Mucosa of rectum (tissue), 2 donors: Measurements from ENCODE around the gene PKM.
"Not testable (repeated sequence)": the region's sequence is repeated elsewhere in the genome, so short reads cannot be mapped to it uniquely, and the experiment has no call there.

Experiments
- H3K27ac ChIP-seq, 2 donors: one replicate each; pipeline ENCODE4 v1.7.0; 2013; ENCODE audit warnings: inconsistent platforms in 2 of 2, low read depth in 2 of 2, low read length in 2 of 2
- H3K27me3 ChIP-seq, 2 donors: one replicate each; pipeline ENCODE4 v1.7.0; 2013; ENCODE audit warnings: low read length in 2 of 2; ENCODE audit not compliant: control insufficient read depth in 2 of 2, insufficient read depth in 2 of 2
- H3K36me3 ChIP-seq, 2 donors: one replicate each; pipeline ENCODE4 v1.7.0; 2013; ENCODE audit warnings: low read length in 2 of 2; ENCODE audit not compliant: control insufficient read depth in 2 of 2, insufficient read depth in 2 of 2
- H3K4me1 ChIP-seq, 2 donors: one replicate each; pipeline ENCODE4 v1.7.0; 2013; ENCODE audit warnings: low read length in 2 of 2, mild to moderate bottlenecking in 1 of 2; ENCODE audit not compliant: control insufficient read depth in 2 of 2, insufficient read depth in 2 of 2
- H3K4me3 ChIP-seq, 2 donors: one replicate each; pipeline ENCODE4 v1.7.0; 2013; ENCODE audit warnings: low read length in 2 of 2
- H3K9ac ChIP-seq, 2 donors: one replicate each; pipeline ENCODE4 v1.7.0; 2013; ENCODE audit warnings: low read length in 2 of 2, low read depth in 1 of 2, mild to moderate bottlenecking in 1 of 2
- H3K9me3 ChIP-seq, 2 donors: one replicate each; pipeline ENCODE4 v1.7.0; 2013; ENCODE audit warnings: low read length in 2 of 2; ENCODE audit not compliant: control insufficient read depth in 2 of 2
- donor health status: healthy.
- donor health status: Normal muscosa, but diverticular disease.

PKM gene

GRCh38 chr15:72172796-72173195, 58.2 kb downstream of the PKM start:
- Histone ChIP-seq H3K4me1 (peaks cover 4 to 14% of the 10 kb centered on the region in 2 donors), H3K27ac (no peak overlapping the region), H3K4me3 (no peak overlapping the region), H3K9ac (no peak overlapping the region), H3K9me3 (no peaks in the 10 kb centered on the region), H3K36me3 (no peaks in the 10 kb centered on the region), H3K27me3 (no peaks in the 10 kb centered on the region)

GRCh38 chr15:72171978-72172377, 59.0 kb downstream of the PKM start:
- peaks cover 4 to 14% of the 10 kb centered on the region in 2 donors for H3K4me1 ChIP-seq
- not testable (repeated sequence) for H3K36me3 ChIP-seq, H3K27ac ChIP-seq

DNA sequence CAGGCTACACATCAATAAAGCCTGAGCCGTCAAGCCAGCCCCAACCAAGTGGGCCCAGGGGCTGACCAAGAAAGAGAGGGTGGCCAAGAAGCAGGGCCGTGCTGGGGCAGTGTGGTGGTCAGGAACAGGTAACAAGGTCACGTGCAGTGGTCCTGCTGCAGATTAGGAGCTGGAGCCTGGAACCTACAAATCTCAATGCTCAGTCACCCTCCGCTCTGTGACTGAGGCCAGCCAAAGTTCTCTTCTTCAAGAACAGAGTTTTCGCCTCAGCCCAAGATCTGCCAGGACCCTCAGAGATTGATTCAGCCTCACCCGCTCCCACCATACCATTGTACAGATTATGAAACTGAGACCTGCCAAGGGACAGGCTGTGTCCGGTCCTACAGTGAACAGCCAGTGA, 60.3 kb downstream of the PKM start:
- peak overlapping the region in 1 of 2 donors; percentile 15 for H3K4me3 ChIP-seq
- no peaks in the 10 kb centered on the region for H3K36me3 ChIP-seq

More at GRCh38 chr15:72171978-72172377, 59.0 kb downstream of the PKM start:
- not testable (repeated sequence) for H3K9me3 ChIP-seq, H3K27me3 ChIP-seq, H3K9ac ChIP-seq, H3K4me3 ChIP-seq

DNA sequence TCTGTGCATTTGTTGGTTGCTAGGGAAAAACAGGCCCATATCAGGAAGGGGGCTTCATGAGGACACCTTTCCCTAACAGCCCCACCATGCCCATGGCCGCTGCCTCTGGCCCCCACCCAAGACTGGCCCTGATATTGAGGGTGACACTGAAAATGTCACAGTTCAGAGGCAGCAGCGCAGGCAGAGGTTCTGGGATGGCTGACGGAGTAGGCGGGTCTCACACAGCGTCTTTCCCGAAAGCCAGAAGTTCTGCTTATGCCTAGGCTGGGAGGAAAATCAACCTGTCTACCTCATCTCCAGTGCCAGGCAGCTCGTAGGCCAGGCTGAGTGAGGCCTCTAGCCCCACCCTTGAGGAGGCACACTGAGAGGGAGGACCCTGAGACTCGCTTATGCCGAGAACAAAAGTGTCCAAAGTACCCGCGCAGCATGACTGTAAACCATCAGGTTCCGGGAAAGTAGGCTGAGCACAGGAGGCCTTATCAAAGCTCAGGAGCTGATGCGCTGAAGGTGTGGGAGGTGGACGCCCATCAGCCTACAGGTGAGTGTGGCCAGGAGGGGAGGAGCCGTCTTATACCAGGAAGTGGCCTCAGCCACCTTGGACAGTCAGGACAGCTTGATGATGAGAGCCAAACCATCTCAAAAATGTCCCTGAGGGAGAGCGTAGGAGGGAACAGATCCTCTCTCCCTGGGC, 60.9 kb downstream of the PKM start:
- H3K36me3 ChIP-seq = no peaks in the 10 kb centered on the region
- H3K9me3 ChIP-seq = no peaks in the 10 kb centered on the region
- peak overlapping the region; percentile 60 to 87 for H3K27ac ChIP-seq
- peak overlapping the region; percentile 17 to 58 for H3K4me3 ChIP-seq
- H3K4me1 ChIP-seq = peaks cover 4 to 14% of the 10 kb centered on the region in 2 donors
- H3K9ac ChIP-seq = peak overlapping the region; percentile 24 to 73
- H3K27me3 ChIP-seq = no peaks in the 10 kb centered on the region

More for the DNA sequence above, 60.3 kb downstream of the PKM start:
- peak overlapping the region in 1 of 2 donors; percentile 70 for H3K27ac ChIP-seq
- no peak overlapping the region for H3K9ac ChIP-seq
- peaks cover 4 to 14% of the 10 kb centered on the region in 2 donors for H3K4me1 ChIP-seq
- H3K9me3 ChIP-seq = no peaks in the 10 kb centered on the region
- no peaks in the 10 kb centered on the region for H3K27me3 ChIP-seq

DNA sequence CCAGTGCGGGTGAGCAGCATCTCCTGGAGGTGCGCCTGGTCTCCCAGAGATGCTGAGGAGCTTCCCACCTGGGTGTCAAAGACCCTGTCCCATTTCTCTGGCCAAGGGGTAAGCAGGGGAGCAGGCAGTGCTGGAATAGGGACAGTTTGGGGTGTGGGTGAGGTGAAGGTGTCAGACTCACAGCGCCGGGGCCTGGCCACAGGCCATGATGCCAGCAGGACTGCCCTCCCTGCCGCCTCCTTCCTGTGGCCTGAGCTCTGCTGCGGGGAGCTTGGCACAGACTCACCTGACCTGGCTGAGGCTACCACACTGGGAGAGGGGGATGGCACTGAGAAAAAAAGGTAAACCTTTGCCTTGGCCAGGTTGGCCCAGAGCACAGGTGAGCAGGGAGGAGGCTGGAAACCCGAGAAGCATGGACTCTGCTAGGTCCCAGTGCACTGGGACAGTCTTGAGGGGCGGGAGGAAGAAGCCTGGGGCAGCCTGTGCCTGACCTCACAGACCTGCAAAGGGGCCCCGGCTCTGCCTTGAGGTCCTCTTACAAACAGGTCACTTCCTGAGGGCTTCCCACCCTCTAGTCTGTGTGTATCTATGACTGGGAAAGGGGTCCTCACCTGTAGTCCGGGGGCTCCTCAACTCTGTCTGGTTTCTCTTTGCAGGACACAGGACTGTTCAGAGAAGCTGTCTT, 61.6 kb downstream of the PKM start:
- no peaks in the 10 kb centered on the region for H3K9me3 ChIP-seq
- no peaks in the 10 kb centered on the region for H3K27me3 ChIP-seq
- peak overlapping the region; percentile 60 to 87 for H3K27ac ChIP-seq
- peaks cover 4 to 14% of the 10 kb centered on the region in 2 donors for H3K4me1 ChIP-seq
- peak overlapping the region in 1 of 2 donors; percentile 17 for H3K4me3 ChIP-seq
- H3K9ac ChIP-seq = peak overlapping the region in 1 of 2 donors; percentile 73
- no peaks in the 10 kb centered on the region for H3K36me3 ChIP-seq

DNA sequence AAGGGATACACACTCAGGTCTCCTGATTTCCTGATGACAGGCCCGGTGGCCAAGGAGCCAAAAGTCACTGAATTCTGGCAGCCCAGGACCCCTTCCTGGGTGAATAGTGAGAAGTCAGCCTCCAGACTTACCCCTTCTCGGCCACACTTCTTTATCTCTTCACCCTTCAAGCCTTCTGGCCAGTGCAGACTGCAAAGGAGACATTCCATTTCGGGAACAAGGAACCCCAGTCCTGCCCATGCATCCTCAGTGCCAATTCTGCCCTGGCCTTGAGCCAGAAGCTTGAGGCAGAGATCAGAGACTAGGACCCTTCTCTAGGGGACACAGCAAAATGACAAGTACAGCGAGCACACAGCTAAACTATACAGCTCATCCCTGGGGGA, 62.2 kb downstream of the PKM start:
- no peaks in the 10 kb centered on the region for H3K27me3 ChIP-seq
- no peak overlapping the region for H3K27ac ChIP-seq
- no peak overlapping the region for H3K4me3 ChIP-seq
- peaks cover 4 to 14% of the 10 kb centered on the region in 2 donors for H3K4me1 ChIP-seq
- H3K9me3 ChIP-seq = no peaks in the 10 kb centered on the region
- no peaks in the 10 kb centered on the region for H3K36me3 ChIP-seq
- no peak overlapping the region for H3K9ac ChIP-seq

GRCh38 chr15:72168131-72168807, 62.7 kb downstream of the PKM start:
- Histone ChIP-seq H3K27me3 (no peaks in the 10 kb centered on the region), H3K4me1 (peaks cover 4 to 14% of the 10 kb centered on the region in 2 donors), H3K9ac (no peak overlapping the region), H3K9me3 (no peaks in the 10 kb centered on the region), H3K27ac (no peak overlapping the region), H3K4me3 (no peak overlapping the region), H3K36me3 (no peaks in the 10 kb centered on the region)

DNA sequence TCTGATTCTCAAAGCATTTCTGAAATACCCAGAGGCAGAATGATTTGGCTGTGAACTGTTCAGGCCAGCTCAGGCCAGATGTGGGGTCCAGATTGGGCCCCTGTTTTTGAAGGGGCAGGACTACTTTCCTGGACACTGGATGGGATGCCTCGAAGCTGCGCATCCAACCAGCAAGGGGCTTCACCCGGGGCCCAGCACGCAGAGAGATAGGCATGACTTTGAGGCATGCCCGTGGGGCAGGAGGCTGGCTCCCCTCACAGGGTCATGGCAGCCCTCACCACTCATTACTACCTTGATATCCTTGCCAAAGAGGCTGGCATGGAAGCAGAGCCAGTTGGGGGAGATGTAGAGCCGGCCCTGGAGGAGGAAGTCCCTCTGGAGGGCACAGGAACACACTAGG, 63.5 kb downstream of the PKM start:
- H3K4me3 ChIP-seq = no peak overlapping the region
- no peak overlapping the region for H3K27ac ChIP-seq
- no peaks in the 10 kb centered on the region for H3K36me3 ChIP-seq
- H3K9me3 ChIP-seq = no peaks in the 10 kb centered on the region
- H3K4me1 ChIP-seq = peaks cover 4 to 14% of the 10 kb centered on the region in 2 donors
- H3K27me3 ChIP-seq = no peaks in the 10 kb centered on the region
- no peak overlapping the region for H3K9ac ChIP-seq

GRCh38 chr15:72166716-72167417, 64.1 kb downstream of the PKM start:
- Histone ChIP-seq H3K4me1 (peaks cover 4 to 14% of the 10 kb centered on the region in 2 donors), H3K27me3 (no peaks in the 10 kb centered on the region), H3K4me3 (no peak overlapping the region), H3K9ac (no peak overlapping the region), H3K9me3 (no peaks in the 10 kb centered on the region), H3K36me3 (no peaks in the 10 kb centered on the region), H3K27ac (no peak overlapping the region)
